Measurements from ENCODE around the gene MALAT1. TPM values are rescaled to one million over a fixed set of nuclear protein-coding genes. Genes with fewer than 3 reads are reported as not detected.
A peak's percentile ranks its signal among the peaks of the same experiment; 100 is the strongest.

Gene MALAT1
- total RNA-seq, 2 donors from 2014 or later = 8,391 to 13,279 TPM

GRCh38 chr11:65497141-65498041 is 1.5 kb upstream of the MALAT1 start:
- DNase-seq (peak; percentile 99), ATAC-seq (replicated peaks in 1 of 2) (peak; percentile 76 to 81)
- H3K27me3 Mint-ChIP-seq (ENCODE audit: low read depth) = no peaks in the 10 kb centered on the region
- no peak overlapping the region for H3K27ac Mint-ChIP-seq
- H3K4me1 Mint-ChIP-seq (ENCODE audit: low read depth) = peaks cover 46% of the 10 kb centered on the region
- H3K36me3 Mint-ChIP-seq (ENCODE audit: insufficient read depth in 2 of 2) = peaks cover 0 to 11% of the 10 kb centered on the region in 2 donors
- no peaks in the 10 kb centered on the region for H3K9me3 Mint-ChIP-seq
- no peak overlapping the region for H3K4me3 Mint-ChIP-seq

GRCh38 chr11:65498042-65498726 is 661 bp upstream of the MALAT1 start:
- no peaks in the 10 kb centered on the region for H3K27me3 Mint-ChIP-seq (ENCODE audit: low read depth)
- peak; percentile 72 to 77 for DNase-seq
- no peak overlapping the region for H3K27ac Mint-ChIP-seq
- ATAC-seq (replicated peaks in 1 of 2) = peak; percentile 8 to 14
- H3K36me3 Mint-ChIP-seq (ENCODE audit: insufficient read depth in 2 of 2) = peaks cover 0 to 18% of the 10 kb centered on the region in 2 donors
- peaks cover 38% of the 10 kb centered on the region for H3K4me1 Mint-ChIP-seq (ENCODE audit: low read depth)
- no peaks in the 10 kb centered on the region for H3K9me3 Mint-ChIP-seq
- no peak overlapping the region for H3K4me3 Mint-ChIP-seq

GRCh38 chr11:65498727-65498976 is 193 bp upstream of the MALAT1 start:
- Mint-ChIP-seq H3K27me3 (ENCODE audit: low read depth) (no peaks in the 10 kb centered on the region), H3K4me1 (ENCODE audit: low read depth) (peaks cover 33% of the 10 kb centered on the region), H3K27ac (no peak overlapping the region), H3K4me3 (no peak overlapping the region), H3K9me3 (no peaks in the 10 kb centered on the region), H3K36me3 (ENCODE audit: insufficient read depth in 2 of 2) (peaks cover 2 to 21% of the 10 kb centered on the region in 2 donors)
- DNase-seq (no peak), ATAC-seq (replicated peaks in 1 of 2) (no peak)

- no peak overlapping the region for H3K4me3 Mint-ChIP-seq
- no peak for ATAC-seq (replicated peaks in 1 of 2)
- H3K27me3 Mint-ChIP-seq (ENCODE audit: low read depth) = no peaks in the 10 kb centered on the region
- no peak for DNase-seq
- no peaks in the 10 kb centered on the region for H3K9me3 Mint-ChIP-seq
- H3K4me1 Mint-ChIP-seq (ENCODE audit: low read depth) = peaks cover 33% of the 10 kb centered on the region
- peaks cover 14 to 28% of the 10 kb centered on the region in 2 donors for H3K36me3 Mint-ChIP-seq (ENCODE audit: insufficient read depth in 2 of 2)
- no peak overlapping the region for H3K27ac Mint-ChIP-seq
These were observed 1.0 kb downstream of the MALAT1 start for GRCh38 chr11:65499713-65500386.

GRCh38 chr11:65500387-65501185 is 1.7 kb downstream of the MALAT1 start:
- Mint-ChIP-seq H3K4me1 (ENCODE audit: low read depth) (peaks cover 35% of the 10 kb centered on the region), H3K4me3 (no peak overlapping the region), H3K27me3 (ENCODE audit: low read depth) (no peaks in the 10 kb centered on the region), H3K36me3 (ENCODE audit: insufficient read depth in 2 of 2) (peaks cover 19 to 31% of the 10 kb centered on the region in 2 donors), H3K9me3 (no peaks in the 10 kb centered on the region), H3K27ac (no peak overlapping the region)
- DNase-seq (peak in 1 of 2 donors; percentile 56), ATAC-seq (replicated peaks in 1 of 2) (no peak)

- Mint-ChIP-seq H3K9me3 (no peaks in the 10 kb centered on the region), H3K27ac (no peak overlapping the region), H3K4me3 (no peak overlapping the region), H3K4me1 (ENCODE audit: low read depth) (peaks cover 35% of the 10 kb centered on the region), H3K36me3 (ENCODE audit: insufficient read depth in 2 of 2) (peaks cover 23 to 34% of the 10 kb centered on the region in 2 donors), H3K27me3 (ENCODE audit: low read depth) (no peaks in the 10 kb centered on the region)
- ATAC-seq (replicated peaks in 1 of 2) (no peak), DNase-seq (no peak)
These were observed 2.3 kb downstream of the MALAT1 start for GRCh38 chr11:65501186-65501471.

- H3K4me1 Mint-ChIP-seq (ENCODE audit: low read depth) = peaks cover 35% of the 10 kb centered on the region
- H3K36me3 Mint-ChIP-seq (ENCODE audit: insufficient read depth in 2 of 2) = peaks cover 28 to 38% of the 10 kb centered on the region in 2 donors
- no peak overlapping the region for H3K4me3 Mint-ChIP-seq
- no peak for DNase-seq
- H3K27me3 Mint-ChIP-seq (ENCODE audit: low read depth) = no peaks in the 10 kb centered on the region
- H3K9me3 Mint-ChIP-seq = no peaks in the 10 kb centered on the region
- no peak for ATAC-seq (replicated peaks in 1 of 2)
- H3K27ac Mint-ChIP-seq = no peak overlapping the region
These were observed 2.8 kb downstream of the MALAT1 start for GRCh38 chr11:65501472-65502273.

- DNase-seq = no peak
- no peak for ATAC-seq (replicated peaks in 1 of 2)
- Mint-ChIP-seq H3K4me3 (no peak overlapping the region), H3K9me3 (no peaks in the 10 kb centered on the region), H3K4me1 (ENCODE audit: low read depth) (peaks cover 35% of the 10 kb centered on the region), H3K36me3 (ENCODE audit: insufficient read depth in 2 of 2) (peaks cover 31 to 38% of the 10 kb centered on the region in 2 donors), H3K27me3 (ENCODE audit: low read depth) (no peaks in the 10 kb centered on the region), H3K27ac (no peak overlapping the region)
These were observed 3.4 kb downstream of the MALAT1 start for GRCh38 chr11:65502274-65502554.

GRCh38 chr11:65502555-65503367 is 3.9 kb downstream of the MALAT1 start:
- H3K27me3 Mint-ChIP-seq (ENCODE audit: low read depth) = no peaks in the 10 kb centered on the region
- peaks cover 31 to 38% of the 10 kb centered on the region in 2 donors for H3K36me3 Mint-ChIP-seq (ENCODE audit: insufficient read depth in 2 of 2)
- ATAC-seq (replicated peaks in 1 of 2) (no peak), DNase-seq (no peak)
- no peak overlapping the region for H3K4me3 Mint-ChIP-seq
- H3K9me3 Mint-ChIP-seq = no peaks in the 10 kb centered on the region
- H3K27ac Mint-ChIP-seq = no peak overlapping the region
- peaks cover 40% of the 10 kb centered on the region for H3K4me1 Mint-ChIP-seq (ENCODE audit: low read depth)

- no peak for DNase-seq
- H3K27me3 Mint-ChIP-seq (ENCODE audit: low read depth) = no peaks in the 10 kb centered on the region
- H3K9me3 Mint-ChIP-seq = no peaks in the 10 kb centered on the region
- peaks cover 31 to 38% of the 10 kb centered on the region in 2 donors for H3K36me3 Mint-ChIP-seq (ENCODE audit: insufficient read depth in 2 of 2)
- peaks cover 43% of the 10 kb centered on the region for H3K4me1 Mint-ChIP-seq (ENCODE audit: low read depth)
- no peak for ATAC-seq (replicated peaks in 1 of 2)
- no peak overlapping the region for H3K4me3 Mint-ChIP-seq
- H3K27ac Mint-ChIP-seq = no peak overlapping the region
These were observed 4.6 kb downstream of the MALAT1 start for GRCh38 chr11:65503368-65503948.

GRCh38 chr11:65503949-65504673 is 5.3 kb downstream of the MALAT1 start:
- Mint-ChIP-seq H3K9me3 (no peaks in the 10 kb centered on the region), H3K4me3 (no peak overlapping the region), H3K36me3 (ENCODE audit: insufficient read depth in 2 of 2) (peaks cover 31 to 36% of the 10 kb centered on the region in 2 donors), H3K27ac (no peak overlapping the region), H3K27me3 (ENCODE audit: low read depth) (no peaks in the 10 kb centered on the region), H3K4me1 (ENCODE audit: low read depth) (peaks cover 44% of the 10 kb centered on the region)
- ATAC-seq (replicated peaks in 1 of 2) (no peak), DNase-seq (no peak)

All from activated T-cell treated with anti-CD3 and anti-CD28 coated beads, Interleukin-2, amount 50 U/mL, for 72 hours (primary cell).